SK-N-SH (cell line): ENCODE measurements around the gene OR2T8.

Source experiments
- ELF1 ChIP-seq: IDR thresholded peaks from 2 replicates; pipeline ENCODE4 v1.4.0; 2012
- EP300 ChIP-seq, 2 experiments: IDR thresholded peaks; 2 replicates each; pipeline versions ENCODE4 v1.4.0 to v1.6.1; 2012; ENCODE audit warnings: borderline replicate concordance in 1 of 2, low read depth in 1 of 2, low read length in 1 of 2
- MAX ChIP-seq: IDR thresholded peaks from 2 replicates; pipeline ENCODE4 v1.4.0; 2012; ENCODE audit warnings: low read depth
- MXI1 ChIP-seq: IDR thresholded peaks from 2 replicates; pipeline ENCODE4 v1.6.1; 2012; ENCODE audit warnings: mild to moderate bottlenecking, low read depth, low read length, improper control_type of control experiment
- POLR2AphosphoS5 ChIP-seq: IDR thresholded peaks from 2 replicates; pipeline ENCODE4 v1.6.1; 2012; ENCODE audit warnings: low read depth, low read length
- RAD21 ChIP-seq: IDR thresholded peaks from 2 replicates; pipeline ENCODE4 v1.6.1; 2012; ENCODE audit warnings: mild to moderate bottlenecking, low read length
- RFX5 ChIP-seq: IDR thresholded peaks from 2 replicates; pipeline ENCODE4 v1.6.1; 2012; ENCODE audit warnings: mild to moderate bottlenecking, improper control_type of control experiment, low read length
- SIN3A ChIP-seq: IDR thresholded peaks from 2 replicates; pipeline ENCODE4 v1.6.1; 2012; ENCODE audit warnings: low read depth, mild to moderate bottlenecking, low read length, moderate library complexity, borderline replicate concordance
- TAF1 ChIP-seq: IDR thresholded peaks from 2 replicates; pipeline ENCODE4 v1.6.1; 2012; ENCODE audit warnings: low read depth, mild to moderate bottlenecking, low read length, moderate library complexity, borderline replicate concordance
- USF2 ChIP-seq: fragments of 150-350 bp; IDR thresholded peaks from 2 replicates; pipeline ENCODE4 v1.6.1; 2017; ENCODE audit warnings: antibody characterized with exemption, low read length, low read depth, borderline replicate concordance
- TF ChIP-seq, protein P1 (sequence below): fragments of 200-600 bp; sonication (generic); IDR thresholded peaks from 2 replicates; pipeline ENCODE4 v1.6.1; 2017; ENCODE audit warnings: antibody characterized with exemption, mild to moderate bottlenecking, moderate library complexity
- TF ChIP-seq, protein P2 (sequence below): IDR thresholded peaks from 2 replicates; pipeline ENCODE4 v1.4.0; 2012; ENCODE audit warnings: low read depth, borderline replicate concordance

- no peak for TF ChIP-seq POLR2AphosphoS5
- no peak for TF ChIP-seq EP300 (IDR thresholded peaks at IDR 0.05; ENCODE audit: borderline replicate concordance in 1 of 2, low read depth in 1 of 2, low read length in 1 of 2)
- TF ChIP-seq, protein P1, sequence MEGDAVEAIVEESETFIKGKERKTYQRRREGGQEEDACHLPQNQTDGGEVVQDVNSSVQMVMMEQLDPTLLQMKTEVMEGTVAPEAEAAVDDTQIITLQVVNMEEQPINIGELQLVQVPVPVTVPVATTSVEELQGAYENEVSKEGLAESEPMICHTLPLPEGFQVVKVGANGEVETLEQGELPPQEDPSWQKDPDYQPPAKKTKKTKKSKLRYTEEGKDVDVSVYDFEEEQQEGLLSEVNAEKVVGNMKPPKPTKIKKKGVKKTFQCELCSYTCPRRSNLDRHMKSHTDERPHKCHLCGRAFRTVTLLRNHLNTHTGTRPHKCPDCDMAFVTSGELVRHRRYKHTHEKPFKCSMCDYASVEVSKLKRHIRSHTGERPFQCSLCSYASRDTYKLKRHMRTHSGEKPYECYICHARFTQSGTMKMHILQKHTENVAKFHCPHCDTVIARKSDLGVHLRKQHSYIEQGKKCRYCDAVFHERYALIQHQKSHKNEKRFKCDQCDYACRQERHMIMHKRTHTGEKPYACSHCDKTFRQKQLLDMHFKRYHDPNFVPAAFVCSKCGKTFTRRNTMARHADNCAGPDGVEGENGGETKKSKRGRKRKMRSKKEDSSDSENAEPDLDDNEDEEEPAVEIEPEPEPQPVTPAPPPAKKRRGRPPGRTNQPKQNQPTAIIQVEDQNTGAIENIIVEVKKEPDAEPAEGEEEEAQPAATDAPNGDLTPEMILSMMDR, result no peak
- TF ChIP-seq USF2, result no peak
- TF ChIP-seq RAD21, result no peak
- TF ChIP-seq, protein P2, sequence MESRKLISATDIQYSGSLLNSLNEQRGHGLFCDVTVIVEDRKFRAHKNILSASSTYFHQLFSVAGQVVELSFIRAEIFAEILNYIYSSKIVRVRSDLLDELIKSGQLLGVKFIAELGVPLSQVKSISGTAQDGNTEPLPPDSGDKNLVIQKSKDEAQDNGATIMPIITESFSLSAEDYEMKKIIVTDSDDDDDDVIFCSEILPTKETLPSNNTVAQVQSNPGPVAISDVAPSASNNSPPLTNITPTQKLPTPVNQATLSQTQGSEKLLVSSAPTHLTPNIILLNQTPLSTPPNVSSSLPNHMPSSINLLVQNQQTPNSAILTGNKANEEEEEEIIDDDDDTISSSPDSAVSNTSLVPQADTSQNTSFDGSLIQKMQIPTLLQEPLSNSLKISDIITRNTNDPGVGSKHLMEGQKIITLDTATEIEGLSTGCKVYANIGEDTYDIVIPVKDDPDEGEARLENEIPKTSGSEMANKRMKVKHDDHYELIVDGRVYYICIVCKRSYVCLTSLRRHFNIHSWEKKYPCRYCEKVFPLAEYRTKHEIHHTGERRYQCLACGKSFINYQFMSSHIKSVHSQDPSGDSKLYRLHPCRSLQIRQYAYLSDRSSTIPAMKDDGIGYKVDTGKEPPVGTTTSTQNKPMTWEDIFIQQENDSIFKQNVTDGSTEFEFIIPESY, result no peak
- TF ChIP-seq MAX, result no peak
- TF ChIP-seq RFX5, result no peak
- TF ChIP-seq MXI1, result no peak
- TF ChIP-seq SIN3A, result no peak
- TF ChIP-seq TAF1, result no peak
- no peak for TF ChIP-seq ELF1
These were observed 43.0 kb downstream of the OR2T8 start for GRCh38 chr1:247962911-247963588.
